NAMALWA (cell line): ENCODE measurements around the gene RNF141.

Experiments used
- DNase-seq: peaks from one replicate; pipeline ENCODE4 v3.0.0-alpha.2; 2015; ENCODE audit warnings: low spot score

RNF141 gene

GRCh38 chr11:10480760-10481159, 60.2 kb downstream of the RNF141 start:
- no peak for DNase-seq

- DNase-seq, result no peak
These were observed 61.0 kb downstream of the RNF141 start for GRCh38 chr11:10480026-10480425.

GRCh38 chr11:10478574-10479550, 62.1 kb downstream of the RNF141 start:
- no peak for DNase-seq

- DNase-seq, result no peak
These were observed 62.9 kb downstream of the RNF141 start for GRCh38 chr11:10478066-10478465.

- no peak for DNase-seq
These were observed 63.3 kb downstream of the RNF141 start for GRCh38 chr11:10477690-10478046.

- DNase-seq, result no peak
These were observed 63.9 kb downstream of the RNF141 start for GRCh38 chr11:10476927-10477689.

- DNase-seq, result no peak
These were observed 64.6 kb downstream of the RNF141 start for GRCh38 chr11:10476342-10476741.

GRCh38 chr11:10474551-10474950, 66.4 kb downstream of the RNF141 start:
- DNase-seq, result no peak

- DNase-seq, result no peak
These were observed 67.6 kb downstream of the RNF141 start for GRCh38 chr11:10473371-10473770.

- DNase-seq, result no peak
These were observed 78.2 kb downstream of the RNF141 start for GRCh38 chr11:10462746-10463300.
